K562 (cell line): ENCODE results near the gene UBFD1. TPM values are rescaled to one million over a fixed set of nuclear protein-coding genes. Genes with fewer than 3 reads are reported as not detected.

Source experiments
- ATAC-seq: fragments of 200-7000 bp; cut with Tn5 transposase; 3 replicates; pipeline ENCODE4 v1.9.1; 2020; ENCODE audit warnings: moderate library complexity
- BruUV-seq: library from RNA; stranded (reverse); fragments of 400-500 nt; replicated peaks from 2 replicates; lab custom pipeline; 2021; lab: Mats Ljungman, UMichigan
- CTCF ChIA-PET: fragments of 300-600 bp; formaldehyde crosslinking; extraction: SDS; loops from one replicate; lab custom pipeline; 2021; ENCODE audit warnings: low intra/inter-chr PET ratio; lab: Yijun Ruan, JAX
- POLR2A ChIA-PET: fragments of 300-600, 350-650 bp; sonication (Branson Sonifier 250); formaldehyde crosslinking; extraction: SDS; loops from one replicate; lab custom pipeline; 2021; ENCODE audit warnings: antibody characterized with exemption, inconsistent platforms; lab: Yijun Ruan, JAX
- DNase-seq, 4 experiments: peaks; one replicate each; pipeline versions ENCODE4 v3.0.0 to v3.0.0-alpha.2; 2011 to 2018; ENCODE audit warnings: low spot score in 3 of 4, mixed read lengths in 3 of 4; ENCODE audit errors: extremely low read depth in 1 of 4
- FAIRE-seq: peaks from 2 replicates; lab custom pipeline; 2011; peaks lifted over from hg19 to GRCh38; lab: Jason Lieb, UNC
- H2AFZ ChIP-seq: 2 replicates; pipeline ENCODE4 v1.6.0; 2011; ENCODE audit warnings: low read depth, low read length, control low read depth, inconsistent platforms
- H3K27ac ChIP-seq: fragments of 200-600 bp; 3 replicates; pipeline ENCODE4 v1.8.0; 2011; ENCODE audit warnings: low read depth, mild to moderate bottlenecking, control low read depth, inconsistent platforms, low read length, moderate library complexity, mixed read lengths; ENCODE audit errors: extremely low read depth
- H3K27me3 ChIP-seq, 2 experiments: fragments of 300-600 bp in 1 of 2; 2 replicates in 1 of 2; 3 replicates in 1 of 2; pipeline versions ENCODE4 v1.6.0 to v1.8.0; 2011; ENCODE audit warnings: inconsistent platforms in 2 of 2, low read length in 2 of 2, mild to moderate bottlenecking in 1 of 2, mixed read lengths in 1 of 2, moderate library complexity in 1 of 2; ENCODE audit not compliant: control insufficient read depth in 2 of 2, insufficient read depth in 2 of 2
- H3K36me3 ChIP-seq: fragments of 300-600 bp; 3 replicates; pipeline ENCODE4 v1.8.0; 2011; ENCODE audit warnings: mild to moderate bottlenecking, low read length, inconsistent platforms; ENCODE audit not compliant: control insufficient read depth, insufficient read depth
- H3K4me1 ChIP-seq, 2 experiments: fragments of 200-600 bp in 1 of 2; replicated peaks in 1 of 2; 2 replicates in 1 of 2; 3 replicates in 1 of 2; pipeline versions ENCODE4 v1.5.1 to v1.8.0; 2011; ENCODE audit warnings: inconsistent platforms in 2 of 2, low read length in 2 of 2, mild to moderate bottlenecking in 1 of 2, mixed read lengths in 1 of 2, moderate library complexity in 1 of 2; ENCODE audit not compliant: control insufficient read depth in 2 of 2, insufficient read depth in 2 of 2
- H3K4me2 ChIP-seq: 2 replicates; pipeline ENCODE4 v1.6.1; 2011; ENCODE audit warnings: low read length, control low read depth, inconsistent platforms, mixed read lengths; ENCODE audit not compliant: insufficient read depth
- H3K4me3 ChIP-seq: fragments of 200-600 bp; sonication (generic), shearing (Covaris generic); 2 replicates; pipeline ENCODE4 v1.5.1; 2016; ENCODE audit warnings: control low read depth, inconsistent platforms
- H3K79me2 ChIP-seq: fragments of 200-600 bp; 3 replicates; pipeline ENCODE4 v1.8.0; 2011; ENCODE audit warnings: low read length, inconsistent platforms; ENCODE audit not compliant: control insufficient read depth, insufficient read depth
- H3K9ac ChIP-seq, 2 experiments: 2 replicates each; pipeline versions ENCODE4 v1.6.0 to v1.6.1; 2011; ENCODE audit warnings: low read depth in 2 of 2, low read length in 2 of 2, control low read depth in 1 of 2, inconsistent platforms in 1 of 2, mild to moderate bottlenecking in 1 of 2, mixed read lengths in 1 of 2; ENCODE audit not compliant: insufficient read depth in 1 of 2
- H3K9me1 ChIP-seq: one replicate; pipeline ENCODE4 v1.6.0; 2011; ENCODE audit warnings: inconsistent platforms, mild to moderate bottlenecking, low read length, moderate library complexity; ENCODE audit not compliant: control insufficient read depth, insufficient read depth
- H3K9me3 ChIP-seq: replicated peaks from 2 replicates; pipeline ENCODE4 v1.5.1; 2011; ENCODE audit warnings: low read depth, low read length, inconsistent platforms; ENCODE audit not compliant: control insufficient read depth, insufficient read depth
- H4K20me1 ChIP-seq: replicated peaks from 2 replicates; pipeline ENCODE4 v1.6.1; 2011; ENCODE audit warnings: low read length, inconsistent platforms, mixed read lengths; ENCODE audit not compliant: control insufficient read depth, insufficient read depth
- GABPB1 ChIP-seq: sonication (generic); formaldehyde crosslinking; IDR thresholded peaks from 2 replicates; pipeline ENCODE4 v1.8.0; 2022; ENCODE audit warnings: mild to moderate bottlenecking, missing genetic modification reagents
- HLTF ChIP-seq: fragments of 450-650 bp; IDR thresholded peaks from 2 replicates; pipeline ENCODE4 v1.6.1; 2016
- HMG20A ChIP-seq: fragments of 450-650 bp; formaldehyde crosslinking; conservative IDR thresholded peaks from 2 replicates; pipeline ENCODE4 v1.4.0; 2020; ENCODE audit warnings: mild to moderate bottlenecking, mixed read lengths
- HSF4 ChIP-seq: fragments of 250-450 bp; sonication (Bioruptor Pico); IDR thresholded peaks from 2 replicates; pipeline ENCODE4 v2.1.2; 2022; ENCODE audit warnings: mild to moderate bottlenecking, moderate library complexity, borderline replicate concordance
- MYBL2 ChIP-seq, 2 experiments: fragments of 450-650 bp in 1 of 2; sonication (generic) in 1 of 2; formaldehyde crosslinking in 1 of 2; IDR thresholded peaks; 2 replicates each; pipeline versions ENCODE4 v1.6.1 to v1.8.1; 2017 to 2022; ENCODE audit warnings: borderline replicate concordance in 1 of 2, inconsistent platforms in 1 of 2, low read depth in 1 of 2, mild to moderate bottlenecking in 1 of 2, missing genetic modification reagents in 1 of 2, moderate library complexity in 1 of 2
- NELFE ChIP-seq: IDR thresholded peaks from 2 replicates; pipeline ENCODE4 v1.6.1; 2011; ENCODE audit warnings: mild to moderate bottlenecking; ENCODE audit not compliant: insufficient read depth, insufficient read length
- NFIC ChIP-seq: fragments of 450-650 bp; IDR thresholded peaks from 2 replicates; pipeline ENCODE4 v1.6.1; 2017; ENCODE audit warnings: mild to moderate bottlenecking, inconsistent platforms
- POLR2A ChIP-seq: fragments of 450-650 bp; conservative IDR thresholded peaks from 2 replicates; pipeline ENCODE4 v1.6.1; 2016
- PURB ChIP-seq: sonication (generic); formaldehyde crosslinking; IDR thresholded peaks from 2 replicates; pipeline ENCODE4 v1.9.0; 2021; ENCODE audit warnings: low read depth, mild to moderate bottlenecking, missing genetic modification reagents
- ZFX ChIP-seq: sonication (generic); formaldehyde crosslinking; IDR thresholded peaks from 2 replicates; pipeline ENCODE4 v1.8.0; 2022; ENCODE audit warnings: mild to moderate bottlenecking, missing genetic modification reagents, moderate library complexity
- ZNF766 ChIP-seq: fragments of 200-800 bp; sonication (Bioruptor generic); conservative IDR thresholded peaks from 2 replicates; pipeline ENCODE4 v1.6.1; 2016; ENCODE audit warnings: missing genetic modification characterization, missing compliant biosample characterization
- WGBS: fragments of 100-300 bp; shearing (Covaris generic); methylation state at CpG from one replicate; pipeline ENCODE4 v1.1.6; 2016; ENCODE audit warnings: low coverage, mixed read lengths; ENCODE audit not compliant: insufficient coverage; ENCODE audit errors: missing lambda C conversion rate; 5-methylcytosine and 5-hydroxymethylcytosine counted together
- in situ Hi-C: fragments of 300-500 bp; cut with MboI; formaldehyde crosslinking; loops from 4 replicates; pipeline ENCODE4 v1.15.0; 2018; ENCODE audit warnings: inconsistent platforms, mixed read lengths
- intact Hi-C: fragments of 100-400 bp; cut with micrococcal nuclease; formaldehyde crosslinking; loops from 2 replicates; pipeline ENCODE4 v1.14.2; 2022
- polyA plus RNA-seq, 8 experiments: library from polyadenylated mRNA; depleted of rRNA in 4 of 8; stranded (reverse) in 5 of 8; unstranded in 3 of 8; fragments of >200 nt; fragmentation: Nextera tagmentation in 2 of 8; fragmentation: Illumina TruSeq in 1 of 8; extraction: Ambion mirVana in 2 of 8; extraction: Trizol in 1 of 8; gene quantifications; 2 replicates each; pipeline versions ENCODE4 v1.2.1 to v1.2.3, GENCODE V29; 2011 to 2014; ENCODE audit warnings: inconsistent platforms in 1 of 8, missing spikeins in 1 of 8
- total RNA-seq, 7 experiments: library from RNA; depleted of rRNA in 6 of 7; stranded (reverse); fragments of >200 nt in 6 of 7; fragmentation: Illumina TruSeq in 2 of 7; extraction: Trizol in 2 of 7; gene quantifications; 2 replicates each; pipeline versions ENCODE4 v1.2.1 to v1.2.3, GENCODE V29; 2011 to 2021; ENCODE audit warnings: low replicate concordance in 1 of 7

The UBFD1 gene
- total and polyA plus RNA-seq, 9 of the 15 experiments (the other 6 are each of a cell fraction or from before 2014, with no cell fraction given), result 10.7 to 66.2 (median 34.0) TPM

GRCh38 chr16:23577493-23577892, 20.0 kb downstream of the UBFD1 start:
- POLR2A ChIA-PET, result interaction anchor here (1.3 to 1.4 kb wide), 3 partner anchors 8 to 23 kb away, joined by 3 to 4 read pairs (median 3); no protein-coding TSS in a partner anchor

GRCh38 chr16:23578101-23578830, 20.7 kb downstream of the UBFD1 start:
- ATAC-seq (no peak), FAIRE-seq (no peak), DNase-seq (no peak)
- no peaks in the 10 kb centered on the region; a peak in 1 of 5 replicates for H3K4me1 ChIP-seq
- in situ Hi-C loops, result no loop called here
- H3K4me2 ChIP-seq, result no peak overlapping the region
- H3K27ac ChIP-seq, result no peak overlapping the region
- H4K20me1 ChIP-seq, result no peaks in the 10 kb centered on the region; the same call in 1 of the 2 replicates
- TF ChIP-seq NFIC (peak; percentile 78), POLR2A (no peak)
- no peaks in the 10 kb centered on the region for H3K27me3 ChIP-seq
- no peaks in the 10 kb centered on the region for H3K79me2 ChIP-seq
- ChIA-PET CTCF (no interaction called here), POLR2A (interaction anchor here (1.4 kb wide), 2 partner anchors 9 to 24 kb away, joined by 3 to 4 read pairs; no protein-coding TSS in a partner anchor)
- no peaks in the 10 kb centered on the region for H3K9me3 ChIP-seq
- no peak overlapping the region for H2AFZ ChIP-seq
- WGBS, result 61% methylated on average over 5 of the region's 5 CpGs
- H3K4me3 ChIP-seq, result no peak overlapping the region
- intact Hi-C loops, result no loop called here
- no peaks in the 10 kb centered on the region for H3K9me1 ChIP-seq
- H3K36me3 ChIP-seq, result peaks cover 53% of the 10 kb centered on the region
- BruUV-seq, result no TSS peak
- no peak overlapping the region for H3K9ac ChIP-seq

More at GRCh38 chr16:23577493-23577892, 20.0 kb downstream of the UBFD1 start:
- ATAC-seq (no peak), DNase-seq (no peak), FAIRE-seq (no peak)
- no peaks in the 10 kb centered on the region; a peak in 1 of 5 replicates for H3K4me1 ChIP-seq
- H3K27ac ChIP-seq, result no peak overlapping the region
- peaks cover 57% of the 10 kb centered on the region for H3K36me3 ChIP-seq
- no peaks in the 10 kb centered on the region for H3K79me2 ChIP-seq
- no peaks in the 10 kb centered on the region for H3K27me3 ChIP-seq
- H4K20me1 ChIP-seq, result no peaks in the 10 kb centered on the region; the same call in 1 of the 2 replicates
- H3K9me3 ChIP-seq, result no peaks in the 10 kb centered on the region
- no peak overlapping the region for H2AFZ ChIP-seq
- BruUV-seq, result no TSS peak
- no peak overlapping the region for H3K9ac ChIP-seq
- H3K4me2 ChIP-seq, result no peak overlapping the region
- H3K9me1 ChIP-seq, result no peaks in the 10 kb centered on the region
- TF ChIP-seq MYBL2 (IDR thresholded peaks at IDR 0.05; ENCODE audit: low read depth) (no peak), MYBL2 (CRISPR knock-in tag; IDR thresholded peaks at IDR 0.05; ENCODE audit: borderline replicate concordance) (no peak), HMG20A (CRISPR knock-in tag) (no peak), ZNF766 (no peak), ZFX (CRISPR knock-in tag) (no peak), GABPB1 (no peak), PURB (CRISPR knock-in tag) (no peak), HSF4 (CRISPR knock-in tag) (no peak), HLTF (no peak), NELFE (no peak)
- intact Hi-C loops, result no loop called here
- no peak overlapping the region for H3K4me3 ChIP-seq
- CTCF ChIA-PET, result no interaction called here
- 87% methylated on average over 2 of the region's 2 CpGs for WGBS
- in situ Hi-C loops, result no loop called here
